Inferior parietal cortex (tissue), 1 donor: ENCODE results near the gene CLIP2.
"Not testable (repeated sequence)": the region's sequence is repeated elsewhere in the genome, so short reads cannot be mapped to it uniquely, and the experiment has no call there.

Experiments
- DNase-seq: peaks from one replicate; pipeline ENCODE4 v3.0.0-alpha.2; 2016; ENCODE audit errors: extremely low spot score

The CLIP2 gene

GRCh38 chr7:74289018-74289658, at the start of gene CLIP2:
Gene CLIP2, plus strand, starts transcription at chr7:74289407. Its CDS starts 28,140 bp downstream, at chr7:74317547.
- peak; percentile 66 for DNase-seq

- no peak for DNase-seq
Observed at GRCh38 chr7:74240482-74240881, 48.7 kb upstream of the CLIP2 start.

GRCh38 chr7:74242122-74242443, 47.1 kb upstream of the CLIP2 start:
- no peak for DNase-seq

- no peak for DNase-seq
Observed at GRCh38 chr7:74246497-74246896, 42.7 kb upstream of the CLIP2 start.

GRCh38 chr7:74248156-74248555, 41.1 kb upstream of the CLIP2 start:
- no peak for DNase-seq

- DNase-seq = not testable (repeated sequence)
Observed at GRCh38 chr7:74249058-74249457, 40.1 kb upstream of the CLIP2 start.

- DNase-seq = no peak
Observed at GRCh38 chr7:74252893-74253292, 36.3 kb upstream of the CLIP2 start.

GRCh38 chr7:74253331-74253730, 35.9 kb upstream of the CLIP2 start:
- DNase-seq = no peak

GRCh38 chr7:74253835-74254128, 35.4 kb upstream of the CLIP2 start:
- no peak for DNase-seq

GRCh38 chr7:74254129-74254857, 34.9 kb upstream of the CLIP2 start, which contains the start of gene RFC2:
Gene RFC2, minus strand, starts transcription at chr7:74254399. Its CDS starts 16 bp downstream, at chr7:74254383.
- peak; percentile 98 for DNase-seq

GRCh38 chr7:74254858-74255379, 34.3 kb upstream of the CLIP2 start:
- DNase-seq = no peak

- not testable (repeated sequence) for DNase-seq
Observed at GRCh38 chr7:74255461-74255860, 33.7 kb upstream of the CLIP2 start.

- DNase-seq = no peak
Observed at GRCh38 chr7:74256491-74257408, 32.5 kb upstream of the CLIP2 start.

GRCh38 chr7:74258639-74259038, 30.6 kb upstream of the CLIP2 start:
- no peak for DNase-seq

GRCh38 chr7:74262639-74263398, 26.4 kb upstream of the CLIP2 start:
- DNase-seq = no peak

- DNase-seq = no peak
Observed at GRCh38 chr7:74263399-74264120, 25.6 kb upstream of the CLIP2 start.

GRCh38 chr7:74266191-74266963, 22.8 kb upstream of the CLIP2 start:
- DNase-seq = no peak

- DNase-seq = no peak
Observed at GRCh38 chr7:74267756-74268565, 21.2 kb upstream of the CLIP2 start.

- peak; percentile 76 for DNase-seq
Observed at GRCh38 chr7:74269757-74270277, 19.4 kb upstream of the CLIP2 start.
